HG03095 (cell line): ENCODE results near the gene ZNF600.
"Not testable (repeated sequence)": the region's sequence is repeated elsewhere in the genome, so short reads cannot be mapped to it uniquely, and the experiment has no call there.

ENCODE experiments used
- ATAC-seq: cut with Tn5 transposase; IDR thresholded peaks from one replicate; pipeline ENCODE4 v1.9.1; 2021; ENCODE audit warnings: moderate library complexity; ENCODE audit not compliant: unreplicated experiment

ZNF600 gene

DNA sequence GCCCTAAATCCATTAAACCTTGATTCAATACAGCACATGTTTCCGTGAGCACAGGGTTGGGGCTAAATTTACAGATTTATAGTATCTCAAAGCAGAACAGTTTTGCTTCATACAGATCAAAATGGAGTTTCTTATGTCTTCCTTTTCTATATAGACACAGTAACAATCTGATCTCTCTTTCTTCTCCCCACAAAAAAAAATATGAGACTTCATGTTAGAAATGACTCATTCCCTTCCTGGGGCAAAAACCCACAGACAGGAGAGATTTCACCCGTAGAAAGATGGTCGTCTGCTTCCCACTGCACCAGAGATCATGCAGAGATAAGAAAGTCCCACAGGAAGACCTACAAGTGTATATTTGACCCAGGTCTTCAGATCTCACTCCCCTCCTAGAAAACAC lies 44.1 kb downstream of the ZNF600 start:
- ATAC-seq: no peak

DNA sequence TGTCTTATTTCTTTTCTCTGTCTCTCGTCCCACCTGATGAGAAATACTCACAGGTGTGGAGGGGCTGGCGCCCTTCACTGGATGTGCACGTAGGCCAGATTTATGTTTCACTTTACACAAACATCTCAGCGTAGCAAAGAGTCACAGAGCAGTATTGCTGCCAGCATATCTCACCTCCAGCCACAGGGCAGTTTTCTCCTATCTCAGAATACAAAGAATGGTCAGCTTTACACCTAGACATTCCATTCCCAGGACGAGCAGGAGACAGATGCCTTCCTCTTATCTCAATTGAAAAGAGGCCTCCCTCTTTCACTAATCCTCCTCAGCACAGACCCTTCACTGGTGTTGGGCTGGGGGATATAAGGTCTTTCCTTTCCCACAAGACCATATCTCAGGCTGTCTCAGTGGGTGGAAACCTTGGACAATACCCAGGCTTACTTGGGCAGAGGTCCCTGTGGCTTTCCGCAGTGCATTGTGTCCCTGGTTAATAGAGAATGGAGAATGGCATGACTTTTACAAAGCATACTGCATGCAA lies 44.6 kb downstream of the ZNF600 start:
- no peak for ATAC-seq

DNA sequence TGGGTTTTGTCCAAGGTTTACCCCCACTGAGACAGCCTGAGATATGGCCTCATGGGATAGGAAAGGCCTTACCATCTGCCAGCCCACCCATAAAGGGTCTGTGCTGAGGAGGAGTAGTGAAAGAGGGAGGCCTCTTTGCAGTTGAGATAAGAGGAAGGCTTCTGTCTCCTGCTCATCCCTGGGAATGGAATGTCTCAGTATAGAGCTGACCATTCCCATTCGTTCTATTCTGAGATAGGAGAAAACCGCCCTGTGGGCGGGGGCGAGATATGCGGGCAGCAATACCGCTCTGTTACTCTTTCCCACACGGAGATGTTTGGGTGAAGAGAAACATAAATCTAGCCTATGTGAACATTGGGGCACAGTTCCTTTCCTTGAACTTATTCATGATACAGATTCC lies 45.2 kb downstream of the ZNF600 start:
- not testable (repeated sequence) for ATAC-seq

DNA sequence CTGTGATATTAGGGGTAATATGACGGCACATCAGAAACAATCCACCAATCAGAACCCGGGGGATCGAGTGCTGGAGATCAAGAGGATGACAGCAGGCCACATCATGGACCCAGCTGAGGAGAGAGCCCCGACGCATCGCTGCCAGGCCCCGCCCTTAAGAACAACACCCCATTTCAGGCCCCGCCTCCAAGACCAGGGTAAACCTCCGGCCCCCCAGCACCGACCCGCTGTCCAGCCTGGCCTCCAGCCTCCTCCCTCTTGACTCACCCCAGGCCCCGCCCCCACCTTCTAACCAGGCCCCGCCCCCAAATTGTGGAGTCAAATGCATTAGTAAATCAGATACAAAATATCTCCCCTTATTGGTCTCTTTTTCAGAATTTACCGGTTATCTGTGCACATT lies 47.0 kb downstream of the ZNF600 start:
- no peak for ATAC-seq

GRCh38 chr19:52735734-52736133 lies 50.9 kb downstream of the ZNF600 start:
- no peak for ATAC-seq

- ATAC-seq: peak; percentile 89
Measured at GRCh38 chr19:52734893-52735661, 51.5 kb downstream of the ZNF600 start, which contains the start of gene ZNF611. TSS of gene ZNF611 (minus strand) at chr19:52735044. CDS start at chr19:52715894, 19,150 bp downstream.

GRCh38 chr19:52734331-52734892 lies 52.2 kb downstream of the ZNF600 start:
- peak; percentile 33 for ATAC-seq

DNA sequence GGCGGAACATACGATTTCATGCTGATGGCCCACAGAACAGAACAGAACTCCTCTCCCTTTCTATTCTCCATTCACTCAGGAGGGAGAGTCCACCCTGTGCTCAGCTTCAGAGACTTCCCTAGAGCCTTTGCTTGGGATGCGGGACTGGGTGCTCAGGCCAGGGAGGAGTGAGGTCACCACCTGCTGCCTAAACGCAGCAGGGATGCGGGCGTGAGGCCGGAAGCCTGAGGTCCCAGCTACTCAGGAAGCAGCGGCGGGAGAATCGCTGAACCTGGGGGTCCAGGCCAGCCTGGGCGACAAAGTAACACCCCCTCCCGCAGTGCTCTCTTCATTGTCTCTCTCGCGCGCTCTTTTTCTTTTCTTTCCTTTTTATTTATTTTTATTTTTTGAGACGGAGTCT lies 60.5 kb downstream of the ZNF600 start:
- ATAC-seq: not testable (repeated sequence)

DNA sequence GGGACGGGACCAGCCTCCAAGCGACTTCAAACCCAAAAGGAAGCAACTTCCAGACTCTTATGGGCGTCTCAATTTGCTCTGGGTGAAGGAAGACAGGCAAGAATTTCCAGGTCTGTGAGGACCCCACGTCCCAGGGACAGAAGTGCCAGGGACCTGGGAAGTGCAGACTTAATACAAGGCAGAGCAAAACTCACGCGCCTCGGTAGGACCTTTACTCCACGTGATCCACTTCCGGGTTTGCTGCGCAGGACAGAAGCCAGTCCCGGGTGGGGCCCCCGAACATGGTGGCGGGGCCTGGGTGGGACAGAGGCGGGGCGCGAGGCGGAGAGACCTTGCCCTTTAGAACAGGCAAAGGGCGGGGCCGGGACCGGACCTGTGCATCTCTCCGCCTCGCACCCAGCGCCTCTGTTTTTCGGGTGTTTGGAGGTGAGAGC lies 61.0 kb downstream of the ZNF600 start:
- no peak for ATAC-seq

- no peak for ATAC-seq
Measured at GRCh38 chr19:52724701-52725514, 61.7 kb downstream of the ZNF600 start.

GRCh38 chr19:52723907-52724598 lies 62.5 kb downstream of the ZNF600 start:
- ATAC-seq: not testable (repeated sequence)

- no peak for ATAC-seq
Measured at GRCh38 chr19:52722062-52723003, 64.3 kb downstream of the ZNF600 start.

GRCh38 chr19:52720541-52720940 lies 66.0 kb downstream of the ZNF600 start:
- ATAC-seq: not testable (repeated sequence)

DNA sequence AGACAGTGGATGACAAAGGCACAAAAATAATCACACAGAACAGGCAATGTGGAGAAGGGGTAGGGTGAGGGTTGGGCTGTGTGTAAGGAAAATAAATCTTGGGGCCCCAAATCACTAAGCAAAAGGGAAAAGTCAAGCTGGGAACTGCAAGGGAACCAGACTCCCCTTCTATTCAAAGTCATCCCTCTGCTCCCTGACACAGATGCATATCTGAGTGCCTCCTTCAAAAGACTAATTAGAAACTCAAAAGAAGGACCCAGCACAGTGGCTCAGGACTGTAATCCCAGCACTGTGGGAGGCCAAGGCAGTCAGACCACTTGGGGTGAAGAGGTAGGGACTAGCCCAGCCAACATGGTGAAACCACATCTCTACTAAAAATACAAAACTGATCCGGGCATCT lies 70.1 kb downstream of the ZNF600 start:
- ATAC-seq: no peak

GRCh38 chr19:52715902-52716301 lies 70.7 kb downstream of the ZNF600 start:
- ATAC-seq: not testable (repeated sequence)

DNA sequence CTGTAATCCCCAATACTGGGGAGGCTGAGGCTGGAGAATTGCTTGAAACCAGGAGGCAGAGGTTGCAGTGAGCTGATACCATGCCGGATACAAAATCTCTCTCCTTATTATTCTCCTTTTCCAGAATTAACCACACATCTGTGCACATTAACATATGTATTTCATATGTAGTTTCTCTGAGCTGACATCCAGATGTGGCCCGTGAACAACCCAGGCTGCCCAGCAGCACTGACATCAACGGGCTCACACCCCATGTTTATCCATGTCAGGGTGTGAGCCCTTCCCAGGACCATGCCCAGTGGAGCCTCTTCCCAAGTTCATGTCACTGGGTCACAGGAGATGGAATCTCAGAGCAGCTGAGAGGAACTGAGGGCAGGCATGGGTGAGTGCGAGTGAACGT lies 71.3 kb downstream of the ZNF600 start:
- ATAC-seq: not testable (repeated sequence)
